ENCODE results near the gene IFT43. TPM values are rescaled to one million over a fixed set of nuclear protein-coding genes. Genes with fewer than 3 reads are reported as not detected.

IFT43 gene
- total RNA-seq, 1 experiment from 2014 or later, result 98.8 TPM

DNA sequence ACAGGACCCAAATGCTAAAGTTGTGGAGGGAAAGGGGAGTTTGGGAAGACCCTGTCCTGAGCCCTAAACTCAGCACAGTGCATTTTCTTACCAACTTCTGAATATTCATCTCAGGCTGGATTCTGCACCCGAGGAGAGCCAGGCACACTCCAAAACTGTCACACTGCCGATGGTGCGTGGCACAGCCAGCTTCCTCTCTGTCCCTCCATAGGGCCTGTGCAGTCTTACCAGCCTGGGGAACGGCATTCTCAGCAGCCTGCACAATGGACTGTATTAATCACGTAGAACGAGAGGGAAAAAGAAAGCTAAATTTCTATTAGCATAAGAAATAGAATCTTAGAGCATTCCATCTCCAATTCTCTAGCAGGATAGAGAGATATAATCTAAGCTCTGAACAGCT lies 94.9 kb downstream of the IFT43 start:
- intact Hi-C loops (cut with micrococcal nuclease; ENCODE audit: unreplicated experiment), result no loop called here

GRCh38 chr14:76081642-76082041 lies 96.1 kb downstream of the IFT43 start:
- Histone ChIP-seq H3K36me3 (ENCODE audit: low read depth) (no peaks in the 10 kb centered on the region), H3K27me3 (ENCODE audit: insufficient read depth, low read depth) (no peaks in the 10 kb centered on the region), H2AFZ (no peak overlapping the region), H3K4me3 (no peak overlapping the region), H3K27ac (no peak overlapping the region), H3K4me1 (replicated peaks; ENCODE audit: insufficient read depth) (no peaks in the 10 kb centered on the region), H4K20me1 (ENCODE audit: insufficient read depth) (no peaks in the 10 kb centered on the region), H3F3A (ENCODE audit: insufficient read depth, low read depth) (no peaks in the 10 kb centered on the region), H3K4me2 (no peak overlapping the region), H3K9me2 (ENCODE audit: insufficient read depth) (no peaks in the 10 kb centered on the region), H3K79me2 (ENCODE audit: low read depth) (no peaks in the 10 kb centered on the region), H3K9me3 (ENCODE audit: insufficient read depth, low read depth) (no peaks in the 10 kb centered on the region)
- CTCF ChIA-PET, result no interaction called here
- POLR2A ChIA-PET (ENCODE audit: unreplicated experiment), result no interaction called here
- no TSS peak for BruUV-seq (replicated peaks)
- intact Hi-C loops (cut with micrococcal nuclease; ENCODE audit: unreplicated experiment), result no loop called here
- no peak for TF ChIP-seq EZH2 (IDR thresholded peaks at IDR 0.05; ENCODE audit: low read depth)
- no peak for TF ChIP-seq CTCF (conservative IDR thresholded peaks at IDR 0.05)
- DNase-seq, result no peak

More for the DNA sequence above, 94.9 kb downstream of the IFT43 start:
- Histone ChIP-seq H3F3A (ENCODE audit: insufficient read depth, low read depth) (no peaks in the 10 kb centered on the region), H3K4me2 (no peak overlapping the region), H3K4me1 (replicated peaks; ENCODE audit: insufficient read depth) (no peaks in the 10 kb centered on the region), H3K36me3 (ENCODE audit: low read depth) (no peaks in the 10 kb centered on the region), H3K79me2 (ENCODE audit: low read depth) (no peaks in the 10 kb centered on the region), H4K20me1 (ENCODE audit: insufficient read depth) (no peaks in the 10 kb centered on the region), H3K9me3 (ENCODE audit: insufficient read depth, low read depth) (no peaks in the 10 kb centered on the region), H2AFZ (no peak overlapping the region), H3K27ac (no peak overlapping the region), H3K4me3 (no peak overlapping the region), H3K9me2 (ENCODE audit: insufficient read depth) (no peaks in the 10 kb centered on the region), H3K27me3 (ENCODE audit: insufficient read depth, low read depth) (no peaks in the 10 kb centered on the region)
- ChIA-PET POLR2A (ENCODE audit: unreplicated experiment) (no interaction called here), CTCF (no interaction called here)
- TF ChIP-seq EZH2 (IDR thresholded peaks at IDR 0.05; ENCODE audit: low read depth) (no peak), CTCF (conservative IDR thresholded peaks at IDR 0.05) (no peak)
- BruUV-seq (replicated peaks), result no TSS peak
- DNase-seq, result no peak

DNA sequence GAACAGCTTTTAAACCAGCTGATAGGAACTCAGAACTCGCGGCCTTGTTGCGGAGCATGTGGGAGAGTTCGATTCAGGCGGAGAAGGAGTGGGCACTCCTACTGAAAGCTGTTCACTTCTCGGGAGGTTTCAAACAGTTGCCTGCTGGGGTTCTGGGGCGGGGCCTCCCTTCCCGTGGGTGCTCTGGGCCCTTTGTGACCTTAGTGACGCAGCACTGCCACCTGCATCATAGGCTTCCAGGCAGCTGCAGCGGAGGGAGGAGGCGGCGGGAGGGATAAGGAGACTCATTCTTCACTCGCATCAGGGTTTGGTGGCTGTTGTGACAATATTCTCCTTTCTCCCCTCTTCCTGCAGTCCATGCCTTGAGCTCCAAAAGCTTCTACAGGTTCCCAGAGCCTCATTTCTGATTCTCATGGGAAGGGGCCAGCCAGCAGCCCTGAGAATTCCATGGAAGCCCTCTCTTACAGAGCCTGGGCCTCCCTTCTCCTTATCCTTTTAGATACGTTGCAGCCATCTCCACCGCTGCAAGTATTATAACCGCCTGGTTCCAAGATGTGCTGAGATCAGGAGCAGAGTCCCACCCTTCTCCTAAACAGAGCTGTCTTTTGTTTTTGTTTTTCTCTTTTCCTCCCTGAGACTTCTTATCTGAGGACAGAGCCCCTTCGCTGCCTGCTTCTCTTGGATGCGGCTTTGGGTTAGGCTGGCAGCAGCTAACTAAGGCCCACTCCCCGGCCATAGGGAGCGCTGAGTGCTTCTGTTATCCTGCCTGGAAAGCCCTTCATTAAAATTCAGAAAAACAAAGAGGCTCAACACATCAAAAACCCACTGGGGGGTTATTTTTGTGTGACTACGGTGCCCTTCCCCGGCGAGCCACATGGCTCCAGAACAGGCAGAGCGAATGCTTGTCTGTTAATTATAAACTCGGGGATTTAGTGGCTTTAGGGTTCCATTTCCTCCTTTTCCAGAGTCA lies 98.5 kb downstream of the IFT43 start:
- no peak for DNase-seq
- no peak overlapping the region for H2AFZ ChIP-seq
- no peaks in the 10 kb centered on the region for H4K20me1 ChIP-seq (ENCODE audit: insufficient read depth)
- BruUV-seq (replicated peaks), result no TSS peak
- no peak overlapping the region for H3K4me3 ChIP-seq
- H3F3A ChIP-seq (ENCODE audit: insufficient read depth, low read depth), result no peaks in the 10 kb centered on the region
- TF ChIP-seq EZH2 (IDR thresholded peaks at IDR 0.05; ENCODE audit: low read depth) (no peak), CTCF (conservative IDR thresholded peaks at IDR 0.05) (no peak)
- H3K36me3 ChIP-seq (ENCODE audit: low read depth), result no peaks in the 10 kb centered on the region
- H3K4me2 ChIP-seq, result no peak overlapping the region
- H3K79me2 ChIP-seq (ENCODE audit: low read depth), result no peaks in the 10 kb centered on the region
- H3K4me1 ChIP-seq (replicated peaks; ENCODE audit: insufficient read depth), result no peaks in the 10 kb centered on the region
- POLR2A ChIA-PET (ENCODE audit: unreplicated experiment), result interaction anchor here (0.6 kb wide), 1 partner anchor 107 kb away, joined by 6 read pairs; no protein-coding TSS in a partner anchor
- intact Hi-C loops (cut with micrococcal nuclease; ENCODE audit: unreplicated experiment), result no loop called here
- CTCF ChIA-PET, result no interaction called here
- H3K9me2 ChIP-seq (ENCODE audit: insufficient read depth), result no peaks in the 10 kb centered on the region
- H3K27me3 ChIP-seq (ENCODE audit: insufficient read depth, low read depth), result peaks cover 16% of the 10 kb centered on the region
- no peak overlapping the region for H3K27ac ChIP-seq
- H3K9me3 ChIP-seq (ENCODE audit: insufficient read depth, low read depth), result no peaks in the 10 kb centered on the region

Data from PC-9 (cell line).